ENCODE measurements around the gene LSM10. TPM values are rescaled to one million over a fixed set of nuclear protein-coding genes. Genes with fewer than 3 reads are reported as not detected.
A peak's percentile ranks its signal among the peaks of the same experiment; 100 is the strongest.

LSM10 gene
- total RNA-seq, 1 donor from 2014 or later, result 36.4 TPM

DNA sequence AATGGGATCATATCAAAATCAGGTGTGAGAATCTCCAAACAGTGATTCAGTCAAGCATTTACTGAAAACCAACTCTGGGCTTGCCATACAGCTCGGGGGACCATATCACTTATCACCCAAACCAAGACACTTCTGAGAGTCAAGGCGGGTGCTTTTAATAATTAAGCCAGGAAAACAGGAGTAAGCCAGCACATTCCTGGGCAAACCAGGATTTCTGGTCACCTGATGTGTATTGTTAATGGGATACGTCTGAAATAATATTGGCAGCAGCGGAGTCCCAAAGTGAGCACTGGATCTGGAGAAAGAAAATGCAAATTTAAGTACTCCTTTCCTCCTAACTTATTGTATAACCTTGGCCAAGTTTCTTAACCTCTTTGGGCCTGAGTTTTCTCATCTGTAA, 34.9 kb upstream of the LSM10 start:
- Mint-ChIP-seq H3K36me3 (peaks cover 21% of the 10 kb centered on the region), H3K9me3 (no peaks in the 10 kb centered on the region), H3K4me3 (no peak overlapping the region), H3K27me3 (no peaks in the 10 kb centered on the region), H3K4me1 (ENCODE audit: unreplicated experiment) (no peaks in the 10 kb centered on the region), H3K27ac (peak overlapping the region; percentile 41)
- DNase-seq (ENCODE audit: extremely low spot score, unreplicated experiment), result no peak
- TF ChIP-seq, protein P1, sequence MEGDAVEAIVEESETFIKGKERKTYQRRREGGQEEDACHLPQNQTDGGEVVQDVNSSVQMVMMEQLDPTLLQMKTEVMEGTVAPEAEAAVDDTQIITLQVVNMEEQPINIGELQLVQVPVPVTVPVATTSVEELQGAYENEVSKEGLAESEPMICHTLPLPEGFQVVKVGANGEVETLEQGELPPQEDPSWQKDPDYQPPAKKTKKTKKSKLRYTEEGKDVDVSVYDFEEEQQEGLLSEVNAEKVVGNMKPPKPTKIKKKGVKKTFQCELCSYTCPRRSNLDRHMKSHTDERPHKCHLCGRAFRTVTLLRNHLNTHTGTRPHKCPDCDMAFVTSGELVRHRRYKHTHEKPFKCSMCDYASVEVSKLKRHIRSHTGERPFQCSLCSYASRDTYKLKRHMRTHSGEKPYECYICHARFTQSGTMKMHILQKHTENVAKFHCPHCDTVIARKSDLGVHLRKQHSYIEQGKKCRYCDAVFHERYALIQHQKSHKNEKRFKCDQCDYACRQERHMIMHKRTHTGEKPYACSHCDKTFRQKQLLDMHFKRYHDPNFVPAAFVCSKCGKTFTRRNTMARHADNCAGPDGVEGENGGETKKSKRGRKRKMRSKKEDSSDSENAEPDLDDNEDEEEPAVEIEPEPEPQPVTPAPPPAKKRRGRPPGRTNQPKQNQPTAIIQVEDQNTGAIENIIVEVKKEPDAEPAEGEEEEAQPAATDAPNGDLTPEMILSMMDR (conservative IDR thresholded peaks at IDR 0.05), result no peak

DNA sequence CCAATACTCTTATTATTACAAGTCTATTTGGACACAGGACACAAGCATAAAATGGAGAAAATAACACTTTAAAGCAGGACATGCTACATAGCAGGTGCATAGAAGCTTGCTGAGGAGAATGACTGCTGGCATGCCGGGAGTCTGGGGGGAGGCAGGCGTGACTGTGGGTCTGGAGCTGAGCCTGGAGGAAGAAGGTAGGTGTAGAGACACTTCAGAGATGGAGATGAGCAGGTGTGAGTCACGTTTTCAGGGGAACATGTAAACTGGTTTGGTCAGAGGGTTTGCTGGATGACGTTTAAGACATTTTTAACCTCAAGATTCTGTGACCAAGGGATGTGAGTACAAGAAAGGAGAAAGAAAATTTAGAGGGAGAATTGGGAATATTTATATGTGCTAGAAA, 28.1 kb upstream of the LSM10 start:
- no peak for DNase-seq (ENCODE audit: extremely low spot score, unreplicated experiment)
- H3K36me3 Mint-ChIP-seq, result peaks cover 13% of the 10 kb centered on the region
- peak overlapping the region; percentile 13 for H3K4me3 Mint-ChIP-seq
- no peaks in the 10 kb centered on the region for H3K9me3 Mint-ChIP-seq
- TF ChIP-seq, protein P1 (conservative IDR thresholded peaks at IDR 0.05), result no peak
- peak overlapping the region; percentile 85 for H3K27ac Mint-ChIP-seq
- H3K4me1 Mint-ChIP-seq (ENCODE audit: unreplicated experiment), result peaks cover 6% of the 10 kb centered on the region
- H3K27me3 Mint-ChIP-seq, result no peaks in the 10 kb centered on the region

DNA sequence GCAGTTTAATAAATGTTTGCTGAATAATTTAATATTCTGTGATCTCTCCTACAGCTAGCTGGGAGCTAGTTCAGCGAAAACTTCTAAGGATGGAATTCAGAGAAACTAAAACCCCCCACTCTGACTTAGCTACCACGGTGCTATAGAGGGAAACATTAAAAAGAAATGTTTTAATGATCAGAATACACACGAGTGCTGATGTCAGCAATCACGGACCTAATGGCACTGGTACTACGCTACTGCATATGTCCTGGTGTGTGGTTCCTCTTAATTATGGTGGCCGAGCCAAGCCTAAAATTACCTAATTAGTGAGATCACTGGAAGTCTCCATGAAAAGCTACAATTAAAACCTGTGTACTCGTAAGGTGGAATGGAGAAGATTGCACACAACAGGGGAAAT, 23.9 kb upstream of the LSM10 start:
- H3K27ac Mint-ChIP-seq, result no peak overlapping the region
- no peaks in the 10 kb centered on the region for H3K27me3 Mint-ChIP-seq
- H3K9me3 Mint-ChIP-seq, result no peaks in the 10 kb centered on the region
- H3K4me3 Mint-ChIP-seq, result no peak overlapping the region
- peaks cover 20% of the 10 kb centered on the region for H3K36me3 Mint-ChIP-seq
- TF ChIP-seq, protein P1 (conservative IDR thresholded peaks at IDR 0.05), result no peak
- peaks cover 12% of the 10 kb centered on the region for H3K4me1 Mint-ChIP-seq (ENCODE audit: unreplicated experiment)
- no peak for DNase-seq (ENCODE audit: extremely low spot score, unreplicated experiment)

DNA sequence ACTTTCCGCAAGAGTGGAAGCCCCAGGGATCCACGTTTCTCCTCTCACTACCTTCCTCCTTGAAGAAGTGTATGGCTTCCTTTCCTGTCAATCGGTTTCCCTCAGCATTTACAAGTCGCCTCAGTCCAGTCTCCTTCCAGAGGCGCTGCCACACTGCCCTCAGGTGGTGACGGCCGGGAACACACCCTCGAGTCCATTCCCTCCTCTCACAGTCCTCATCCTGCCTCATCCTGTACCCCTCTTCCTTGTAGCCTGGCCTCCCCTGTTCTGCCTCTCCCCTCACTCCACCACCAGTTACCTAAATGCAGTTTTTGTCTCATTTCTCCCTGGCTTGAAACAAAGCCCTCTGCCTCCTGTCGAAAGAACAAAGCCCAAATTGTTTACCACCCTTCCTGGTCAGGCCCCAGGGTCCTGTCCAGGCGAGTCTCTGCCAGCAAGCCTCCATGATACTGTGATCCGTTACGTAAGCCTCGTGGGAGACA, 23.2 kb upstream of the LSM10 start:
- Mint-ChIP-seq H3K27ac (peak overlapping the region; percentile 88), H3K9me3 (no peaks in the 10 kb centered on the region), H3K27me3 (no peaks in the 10 kb centered on the region)

DNA sequence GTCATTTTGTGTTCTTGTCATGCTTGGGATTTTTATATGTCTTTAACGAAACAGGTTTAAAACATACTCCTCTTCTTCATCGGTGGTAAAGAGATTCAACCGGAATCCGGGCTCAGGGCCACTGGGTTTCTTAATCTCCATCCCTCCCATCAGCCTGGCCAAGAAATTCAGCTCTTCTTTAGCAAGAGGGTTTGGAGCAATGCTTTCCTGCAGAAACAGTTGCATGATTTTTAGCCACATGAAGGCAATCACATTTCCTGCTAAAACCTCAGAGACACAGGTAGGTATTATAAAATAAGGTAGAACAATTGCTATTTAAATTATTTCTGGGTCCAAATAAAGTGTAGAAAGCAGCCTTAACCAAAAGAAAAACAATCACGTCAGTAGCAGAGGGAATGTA, 22.7 kb upstream of the LSM10 start:
- TF ChIP-seq, protein P1 (conservative IDR thresholded peaks at IDR 0.05), result no peak
- no peaks in the 10 kb centered on the region for H3K9me3 Mint-ChIP-seq
- H3K4me3 Mint-ChIP-seq, result peak overlapping the region; percentile 55
- peaks cover 12% of the 10 kb centered on the region for H3K4me1 Mint-ChIP-seq (ENCODE audit: unreplicated experiment)
- H3K36me3 Mint-ChIP-seq, result peaks cover 16% of the 10 kb centered on the region
- no peak for DNase-seq (ENCODE audit: extremely low spot score, unreplicated experiment)
- peak overlapping the region; percentile 88 for H3K27ac Mint-ChIP-seq
- H3K27me3 Mint-ChIP-seq, result no peaks in the 10 kb centered on the region

More for the DNA sequence above, 23.2 kb upstream of the LSM10 start:
- Mint-ChIP-seq H3K4me3 (peak overlapping the region; percentile 55), H3K36me3 (peaks cover 19% of the 10 kb centered on the region), H3K4me1 (ENCODE audit: unreplicated experiment) (peaks cover 12% of the 10 kb centered on the region)
- TF ChIP-seq, protein P1 (conservative IDR thresholded peaks at IDR 0.05), result peak; percentile 93
- peak; percentile 91 for DNase-seq (ENCODE audit: extremely low spot score, unreplicated experiment)

DNA sequence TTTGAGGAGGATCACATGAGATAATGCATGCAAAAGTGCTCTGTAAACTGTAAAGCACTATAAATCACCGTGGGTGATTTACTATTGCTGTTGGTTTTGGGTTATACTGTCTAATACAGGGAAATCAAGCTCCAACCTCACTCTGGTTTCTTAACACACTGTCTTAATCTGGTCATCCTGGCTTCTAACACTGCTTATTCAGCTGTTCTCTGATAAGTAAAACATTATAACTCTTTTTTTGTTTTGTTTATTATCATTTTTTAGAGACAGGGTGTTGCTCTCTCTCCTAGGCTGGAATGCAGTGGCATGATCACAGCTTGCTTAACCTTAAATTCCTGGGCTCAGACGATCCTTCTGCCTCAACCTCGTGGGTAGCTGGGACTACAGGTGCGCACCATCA, 21.9 kb upstream of the LSM10 start:
- H3K4me1 Mint-ChIP-seq (ENCODE audit: unreplicated experiment), result peaks cover 12% of the 10 kb centered on the region
- H3K36me3 Mint-ChIP-seq, result peaks cover 16% of the 10 kb centered on the region
- no peaks in the 10 kb centered on the region for H3K27me3 Mint-ChIP-seq

More for the DNA sequence above, 21.9 kb upstream of the LSM10 start:
- no peak for DNase-seq (ENCODE audit: extremely low spot score, unreplicated experiment)
- H3K27ac Mint-ChIP-seq, result peak overlapping the region; percentile 3
- no peak overlapping the region for H3K4me3 Mint-ChIP-seq
- TF ChIP-seq, protein P1 (conservative IDR thresholded peaks at IDR 0.05), result no peak
- H3K9me3 Mint-ChIP-seq, result no peaks in the 10 kb centered on the region

All from type B pancreatic cell (in vitro differentiated cells).